ENCODE measurements around the gene CCHCR1.

CCHCR1 gene

DNA sequence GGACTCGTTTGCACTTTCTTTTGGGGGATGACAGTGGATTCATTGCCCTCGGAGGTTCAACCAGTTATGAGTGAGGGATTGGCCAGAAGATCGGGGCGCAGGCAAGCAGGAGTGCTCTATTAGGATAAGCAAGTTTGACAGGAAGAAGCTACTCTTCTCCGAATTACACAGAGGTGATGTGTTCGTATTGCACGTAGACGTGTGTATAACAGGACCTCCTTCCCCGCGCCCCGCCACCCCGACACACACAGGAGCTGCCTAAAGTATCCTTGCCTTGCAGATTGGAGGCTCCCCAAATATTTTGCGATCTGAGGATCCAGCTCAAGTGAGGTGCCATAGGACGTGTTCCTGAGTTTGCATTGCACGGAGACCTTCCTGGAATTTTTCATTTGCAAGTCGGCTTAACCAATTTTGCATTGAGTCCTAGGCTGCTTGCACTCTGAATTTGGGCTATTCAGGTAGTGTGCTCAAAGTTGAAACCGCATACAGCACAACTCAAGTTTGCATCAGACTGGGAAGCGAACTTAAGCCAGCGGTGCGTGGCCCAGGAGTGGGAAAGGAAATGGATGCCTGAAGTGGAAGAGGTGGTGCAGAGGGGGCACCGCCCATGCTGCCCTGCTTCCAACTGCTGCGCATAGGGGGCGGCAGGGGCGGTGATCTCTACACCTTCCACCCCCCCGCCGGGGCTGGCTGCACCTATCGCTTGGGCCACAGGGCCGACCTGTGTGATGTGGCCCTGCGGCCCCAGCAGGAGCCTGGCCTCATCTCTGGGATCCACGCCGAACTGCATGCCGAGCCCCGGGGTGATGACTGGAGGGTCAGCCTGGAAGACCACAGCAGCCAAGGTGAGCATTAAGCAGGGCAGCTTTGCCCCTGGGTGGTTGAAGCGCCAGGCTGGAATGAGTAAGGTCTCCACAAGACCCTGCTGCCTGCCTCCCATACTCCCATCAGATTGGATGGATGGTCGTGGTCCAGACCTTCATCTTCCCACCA, 1.6 kb upstream of the CCHCR1 start:
- DNase-seq: peak; percentile 65

DNA sequence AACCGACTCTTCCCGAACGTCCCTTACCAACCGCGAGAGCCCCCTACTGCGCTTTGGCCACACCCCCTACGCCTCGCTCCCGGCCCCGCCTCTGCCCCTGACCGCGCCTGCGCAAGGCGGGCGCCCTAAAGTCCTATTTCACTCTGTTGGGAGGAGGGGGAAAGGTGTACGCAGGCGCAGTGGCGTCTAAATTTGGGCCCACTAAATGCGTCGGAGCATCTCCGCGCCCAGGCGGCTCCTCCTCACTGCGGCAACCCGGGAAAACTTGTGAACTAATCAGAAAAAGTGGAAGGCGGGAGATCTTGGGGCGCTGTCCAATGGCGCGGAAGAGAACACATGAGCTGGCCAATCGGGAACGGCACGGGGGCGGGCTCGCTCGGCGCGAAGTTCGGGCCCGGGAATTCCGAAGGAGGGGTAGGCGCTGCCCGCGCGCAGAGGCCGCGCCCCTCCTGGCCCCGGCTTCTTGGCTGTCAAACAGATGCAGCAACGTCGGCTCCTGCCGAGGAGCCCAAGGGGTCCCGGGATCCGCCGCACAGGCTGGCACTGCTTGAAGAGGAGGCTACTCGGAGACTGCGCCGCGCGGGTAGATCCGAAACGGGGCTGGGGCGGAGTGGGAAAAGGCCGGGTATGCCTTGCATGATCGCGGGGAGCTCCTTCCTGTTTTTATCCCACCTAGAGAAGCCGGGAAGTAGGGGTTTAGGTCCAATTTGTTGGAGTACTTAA, 699 bp upstream of the CCHCR1 start, which contains the start of gene TCF19:
Gene TCF19 (plus strand): TSS at position 450 of the 723 bp plus-strand sequence. CDS start 881 bp downstream, outside the sequence.
- DNase-seq: peak; percentile 97

DNA sequence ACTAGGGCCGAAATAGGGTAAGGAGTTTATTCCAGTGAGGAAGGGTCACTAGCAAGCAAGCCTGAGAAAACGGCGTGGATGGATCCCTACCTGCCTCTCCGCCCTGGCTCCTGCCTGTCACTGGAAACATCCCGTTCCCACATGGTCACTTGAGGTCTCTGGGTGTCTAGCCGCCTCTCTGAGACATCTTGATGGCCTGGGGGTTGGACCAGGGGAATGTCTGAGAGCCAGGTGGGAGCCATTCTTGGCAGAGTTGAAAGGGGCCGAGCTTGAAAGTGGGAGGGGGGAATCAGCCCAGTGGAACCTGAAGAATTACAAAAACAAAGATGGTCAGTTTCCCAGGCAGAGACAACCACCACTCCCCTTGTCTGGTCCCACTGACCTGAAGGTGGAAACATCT, 961 bp downstream of the CCHCR1 start:
- no peak for DNase-seq

DNA sequence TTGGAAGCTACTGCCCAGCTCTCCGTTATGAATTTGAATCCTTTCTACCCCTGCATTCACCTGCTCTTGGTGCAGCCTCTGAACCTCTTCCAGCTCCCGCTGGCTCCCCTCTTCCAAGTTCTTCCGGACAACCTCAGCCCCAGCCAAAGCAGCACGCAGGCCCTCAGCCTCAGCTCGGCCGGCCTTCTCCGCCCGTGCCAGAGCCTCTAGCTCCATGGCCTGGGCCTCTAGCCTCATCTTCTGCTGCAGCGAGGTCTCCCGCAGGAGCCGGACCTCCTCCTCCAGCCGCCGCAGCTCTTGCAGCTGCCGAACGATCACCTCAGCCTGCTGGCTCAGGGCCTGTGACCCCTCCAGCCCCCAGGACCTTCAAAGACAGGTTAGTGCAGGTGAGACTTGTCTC, 3.2 kb downstream of the CCHCR1 start:
- no peak for DNase-seq

DNA sequence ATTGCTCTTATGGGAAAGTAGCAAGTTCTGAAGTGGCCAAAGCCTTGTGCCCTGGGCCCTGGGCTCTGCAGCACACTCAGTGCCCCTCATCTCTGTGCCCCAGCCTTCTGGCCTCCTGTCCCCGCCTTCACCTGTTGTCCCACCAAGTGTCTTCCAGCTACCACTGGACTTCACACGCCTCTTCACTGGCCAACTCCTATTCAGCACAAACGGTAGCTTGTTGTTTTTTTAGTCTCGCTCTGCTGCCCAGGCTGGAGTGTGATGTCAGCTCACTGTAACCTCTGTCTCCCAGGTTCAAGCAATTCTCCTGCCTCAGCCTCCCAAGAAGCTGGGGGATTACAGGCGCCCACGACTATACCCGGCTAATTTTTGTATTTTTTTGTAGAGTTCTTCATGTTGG, 4.8 kb downstream of the CCHCR1 start:
- no peak for DNase-seq

DNA sequence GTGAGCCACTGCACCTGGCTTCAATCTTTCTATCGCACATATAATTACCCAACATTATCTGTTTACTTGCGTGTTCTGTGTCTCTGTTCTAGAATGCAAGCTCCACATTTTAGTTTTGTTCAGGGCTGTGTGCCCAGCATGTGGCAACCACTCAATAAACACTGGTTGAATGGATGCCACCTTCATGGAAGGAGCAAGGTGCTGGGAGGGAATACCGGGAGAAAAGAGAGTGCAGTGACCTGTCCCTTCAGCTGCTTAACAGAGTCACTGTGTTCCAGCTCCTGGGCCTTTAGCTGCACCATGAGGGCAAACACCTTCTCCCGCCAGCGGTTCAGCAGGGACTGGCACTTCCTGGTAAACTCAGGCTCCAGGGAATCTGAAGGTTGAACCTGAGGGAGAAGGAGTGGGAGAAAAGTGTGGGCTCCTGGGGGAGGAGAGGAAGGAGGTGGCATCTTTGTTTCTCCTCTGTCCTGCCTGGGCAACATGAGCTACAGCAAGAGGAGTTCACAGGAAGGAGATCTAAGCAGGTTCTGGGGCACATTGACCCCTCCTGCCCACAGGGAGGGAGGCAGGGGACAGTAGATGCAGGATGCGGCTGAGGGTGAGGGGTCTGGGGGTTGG, 7.7 kb downstream of the CCHCR1 start:
- no peak for DNase-seq

DNA sequence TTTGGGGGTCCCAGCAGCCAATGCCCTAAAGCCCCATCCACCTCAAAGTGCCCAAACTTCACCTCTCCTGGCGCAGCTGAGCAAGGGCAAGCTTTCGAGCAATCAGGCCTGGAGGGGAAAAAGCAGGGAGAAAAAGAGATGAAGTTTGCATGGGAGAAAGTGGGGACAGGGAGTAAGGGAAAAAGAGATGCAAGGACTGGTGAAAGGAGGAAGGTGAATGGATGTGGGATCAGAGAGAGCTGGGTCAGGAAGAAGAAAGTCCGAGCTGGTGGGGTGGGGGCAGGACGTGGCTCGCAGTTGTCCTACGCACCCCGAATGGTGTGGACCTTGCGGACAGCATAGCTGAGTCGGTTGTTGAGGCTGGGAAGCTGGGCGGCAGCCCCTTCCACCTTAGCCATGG, 12.2 kb downstream of the CCHCR1 start:
- no peak for DNase-seq

DNA sequence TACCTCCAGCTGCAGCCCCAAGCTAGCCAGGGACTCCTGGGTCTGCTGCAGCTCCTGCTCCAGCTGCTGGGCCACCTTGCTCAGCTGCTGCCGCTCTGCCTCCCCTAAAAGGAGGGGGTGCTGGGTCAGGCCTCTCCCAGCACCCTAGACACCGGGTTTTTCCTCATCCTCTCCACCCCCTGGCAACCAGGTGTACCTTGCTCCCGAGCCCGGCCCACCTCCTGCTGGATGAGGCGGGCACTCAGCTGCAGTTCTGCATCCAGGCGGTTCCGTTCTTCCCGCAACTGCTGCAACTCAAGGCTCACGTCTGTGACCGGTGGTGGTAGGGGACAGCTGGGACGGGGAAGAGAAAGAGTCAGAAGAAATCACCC, 12.6 kb downstream of the CCHCR1 start:
- no peak for DNase-seq

DNA sequence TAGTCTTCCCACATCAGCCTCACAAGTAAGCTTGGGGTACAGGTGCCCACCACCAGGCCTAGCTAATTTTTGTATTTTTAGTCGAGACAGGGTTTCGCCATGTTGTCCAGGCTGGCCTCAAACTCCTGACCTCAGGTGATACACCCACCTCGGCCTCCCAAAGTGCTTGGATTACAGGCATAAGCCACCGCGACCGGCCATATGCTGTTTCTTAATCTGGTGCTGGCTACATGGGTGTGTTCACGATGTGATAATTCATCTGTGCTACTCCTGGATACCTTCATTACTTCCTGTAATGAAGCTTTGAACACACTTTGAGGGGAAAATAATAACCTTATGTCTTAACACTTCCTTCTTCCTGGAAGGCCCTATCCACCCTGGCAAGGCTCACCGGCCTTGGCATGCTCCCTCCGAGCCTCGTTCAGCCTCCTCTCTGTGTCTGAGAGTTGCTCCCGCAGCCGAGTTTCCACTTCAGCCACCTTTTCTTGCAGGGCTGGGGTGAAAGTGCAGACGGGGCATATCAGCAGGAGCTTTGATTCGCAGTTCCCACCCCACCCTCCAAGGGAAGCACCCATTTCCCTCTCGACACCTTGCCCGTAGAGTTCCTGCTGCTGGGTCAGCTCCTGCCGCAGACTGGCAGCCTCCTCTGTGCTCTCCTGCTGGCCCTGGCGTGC, 13.2 kb downstream of the CCHCR1 start:
- DNase-seq: no peak

DNA sequence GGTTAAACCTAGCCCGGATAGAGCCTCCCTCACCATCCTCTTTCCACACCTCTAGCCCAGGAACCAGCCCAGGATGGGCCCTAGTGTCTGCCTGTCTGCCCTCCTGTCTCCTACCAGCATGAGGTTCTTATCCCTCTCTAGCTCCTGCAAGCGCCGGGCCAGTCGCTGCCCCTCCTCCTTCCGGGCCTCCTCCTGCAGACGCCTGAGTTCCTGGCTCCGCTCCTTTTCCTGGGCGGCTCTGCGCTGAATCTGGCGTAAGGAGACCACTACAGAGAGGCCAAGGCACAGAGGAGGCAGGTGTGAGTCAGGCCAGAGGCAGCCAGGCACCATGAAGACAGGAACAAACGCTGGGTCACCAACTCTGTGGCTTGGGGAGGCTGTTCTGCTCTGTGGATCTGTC, 14.5 kb downstream of the CCHCR1 start:
- peak; percentile 71 for DNase-seq

DNA sequence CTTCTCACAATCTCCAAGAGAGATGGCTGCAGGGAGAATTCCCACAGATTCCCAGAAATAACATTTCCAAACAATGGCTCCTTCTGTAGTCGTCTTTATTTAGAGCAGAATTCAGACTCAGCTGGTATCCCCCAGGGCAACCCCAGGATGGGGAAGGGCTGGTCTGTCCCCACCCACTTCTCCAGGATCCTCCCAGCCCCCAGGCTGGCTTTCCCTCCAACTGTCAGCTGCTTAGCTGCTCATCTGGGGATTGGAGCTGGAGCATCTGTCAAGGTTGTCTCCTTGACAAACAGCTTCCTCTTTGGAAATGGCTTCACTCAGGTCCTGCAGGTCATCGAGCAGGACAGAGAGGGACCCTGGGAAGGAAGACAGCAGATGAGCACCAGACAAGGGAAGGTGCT, 15.2 kb downstream of the CCHCR1 start:
- no peak for DNase-seq

DNA sequence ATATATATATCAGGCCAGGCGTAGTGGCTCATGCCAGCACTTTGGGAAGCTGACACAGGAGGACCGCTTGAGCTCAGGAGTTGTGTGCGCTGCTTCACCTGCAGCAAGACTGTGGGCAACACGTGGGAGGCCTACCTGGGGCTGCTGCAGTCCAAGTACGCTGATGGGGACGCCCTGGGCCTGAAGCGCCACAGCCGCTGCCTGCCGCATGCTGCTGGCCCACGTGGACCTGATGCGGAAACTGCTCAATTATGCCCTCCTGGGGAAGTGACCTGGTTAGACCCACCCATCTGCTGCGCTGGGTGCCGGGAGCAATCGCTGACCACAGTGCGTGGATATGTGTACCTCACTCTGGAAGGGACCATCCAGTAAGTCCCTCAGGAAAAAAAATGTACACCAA, 17.0 kb downstream of the CCHCR1 start:
- no peak for DNase-seq

DNA sequence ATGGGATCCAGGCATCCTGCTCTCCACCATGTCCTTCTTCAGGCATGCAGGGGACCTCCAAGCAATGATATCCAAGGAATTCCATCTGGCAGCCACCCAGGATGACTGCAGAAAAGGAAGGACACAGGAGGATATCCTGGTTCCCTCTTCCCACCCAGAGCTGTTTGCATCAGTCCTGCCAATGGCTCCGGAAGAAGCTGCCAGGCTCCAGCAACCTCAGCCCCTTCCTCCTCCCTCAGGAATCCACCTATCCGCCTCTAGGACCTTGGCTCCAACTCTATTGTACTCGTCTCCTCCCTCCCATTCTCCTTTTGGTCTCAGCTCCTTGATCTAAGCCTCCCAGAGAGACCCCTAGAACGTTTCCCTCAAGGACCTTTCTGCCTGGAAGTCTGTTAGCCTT, 18.0 kb downstream of the CCHCR1 start:
- peak; percentile 62 for DNase-seq

DNA sequence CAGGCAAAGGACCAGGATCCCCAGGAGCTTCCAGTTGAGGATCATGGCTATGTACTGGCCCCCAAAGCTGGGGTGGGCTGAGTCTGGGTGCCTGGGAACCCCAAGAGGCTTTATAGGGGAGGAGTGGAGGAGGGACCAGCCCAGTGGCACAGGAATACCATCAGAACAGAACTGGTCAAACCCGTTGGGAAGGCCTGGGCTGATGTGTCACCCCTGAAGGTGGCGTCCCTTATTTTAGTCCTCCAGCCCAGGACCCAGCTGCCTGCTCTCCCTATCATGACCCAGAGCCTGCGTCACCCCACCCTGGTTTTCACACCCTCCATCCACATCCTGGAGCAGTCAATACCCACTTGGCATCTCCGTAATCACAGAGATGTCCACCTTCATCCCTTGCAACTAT, 18.6 kb downstream of the CCHCR1 start, which contains the start of gene PSORS1C2:
Gene PSORS1C2 (minus strand): TSS at position 85 of the 400 bp plus-strand sequence. CDS start 40 bp downstream, at position 45.
- no peak for DNase-seq

DNA sequence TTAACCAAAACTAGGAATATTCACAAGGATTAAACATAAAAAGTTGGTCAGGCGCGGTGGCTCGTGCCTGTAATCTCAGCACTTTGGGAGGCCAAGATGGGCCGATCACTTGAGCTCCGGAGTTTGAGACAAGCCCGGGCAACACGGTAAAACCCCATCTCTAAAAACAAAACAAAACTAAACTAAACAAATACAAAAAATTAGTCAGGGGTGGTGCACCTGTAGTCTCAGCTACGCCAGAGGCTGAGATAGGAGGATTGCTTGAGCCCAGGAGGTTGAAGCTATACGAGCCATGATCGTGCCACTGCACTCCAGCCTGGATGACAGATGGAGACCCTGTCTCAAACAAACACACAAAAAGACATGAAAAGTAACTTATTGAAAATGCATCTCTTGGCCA, 21.9 kb downstream of the CCHCR1 start:
- DNase-seq: no peak

DNA sequence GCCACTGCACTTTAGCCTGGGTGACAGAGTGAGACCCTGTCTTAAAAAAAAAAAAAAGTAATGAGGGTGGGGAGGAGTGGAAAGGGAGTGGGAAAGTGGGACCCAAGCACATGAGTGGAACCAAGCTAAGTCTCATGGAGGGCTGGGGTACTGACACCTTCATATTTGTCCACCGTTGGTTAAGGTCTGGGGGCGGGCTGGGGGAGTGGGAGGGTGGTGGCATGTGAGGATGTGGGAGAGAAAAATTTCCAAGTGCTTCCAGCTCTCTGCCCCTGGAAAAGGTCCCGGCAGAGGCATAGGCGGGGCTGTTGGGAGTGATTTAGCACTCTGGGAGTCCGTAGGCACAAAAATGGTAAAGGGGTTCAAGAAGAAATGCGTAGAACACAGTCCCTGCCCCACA, 24.8 kb downstream of the CCHCR1 start:
- no peak for DNase-seq

DNA sequence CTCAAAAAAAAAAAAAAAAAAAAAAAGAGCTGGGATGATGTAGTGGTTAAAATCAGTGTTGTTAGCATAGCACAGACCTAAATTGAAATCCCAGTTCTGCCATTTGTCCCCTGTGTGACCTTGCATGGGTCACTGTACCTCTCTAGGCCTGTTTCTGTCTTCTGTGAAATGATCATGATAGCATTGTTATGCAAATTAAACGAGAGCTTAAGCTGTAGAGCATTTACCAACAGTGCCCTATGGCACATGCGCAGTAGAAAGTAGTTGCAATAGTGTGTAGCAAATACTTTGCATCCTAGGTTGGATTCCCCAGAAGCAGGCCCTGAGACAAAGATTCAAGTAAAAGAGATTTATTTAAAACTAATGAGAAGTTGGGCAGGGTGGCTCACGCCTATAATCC, 26.0 kb downstream of the CCHCR1 start:
- DNase-seq: no peak

DNA sequence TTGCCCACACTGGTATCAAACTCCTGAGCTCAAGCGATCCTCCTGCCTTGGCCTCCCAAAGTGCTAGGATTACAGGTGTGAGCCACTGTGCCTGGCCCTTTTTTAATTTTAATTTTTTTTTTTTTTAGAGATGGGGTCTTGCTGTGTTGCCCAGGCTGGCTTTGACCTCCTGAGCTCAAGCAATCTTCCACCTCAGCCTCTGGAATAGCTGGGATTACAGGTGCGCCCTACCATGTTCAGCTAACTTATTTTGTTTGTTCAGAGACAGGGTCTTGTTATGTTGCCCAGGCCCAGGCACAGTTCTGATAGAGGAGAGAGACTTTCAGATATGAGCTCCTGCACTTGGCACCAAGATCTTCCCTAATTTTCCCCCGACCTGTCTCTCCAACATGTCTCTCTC, 26.9 kb downstream of the CCHCR1 start:
- DNase-seq: no peak

DNA sequence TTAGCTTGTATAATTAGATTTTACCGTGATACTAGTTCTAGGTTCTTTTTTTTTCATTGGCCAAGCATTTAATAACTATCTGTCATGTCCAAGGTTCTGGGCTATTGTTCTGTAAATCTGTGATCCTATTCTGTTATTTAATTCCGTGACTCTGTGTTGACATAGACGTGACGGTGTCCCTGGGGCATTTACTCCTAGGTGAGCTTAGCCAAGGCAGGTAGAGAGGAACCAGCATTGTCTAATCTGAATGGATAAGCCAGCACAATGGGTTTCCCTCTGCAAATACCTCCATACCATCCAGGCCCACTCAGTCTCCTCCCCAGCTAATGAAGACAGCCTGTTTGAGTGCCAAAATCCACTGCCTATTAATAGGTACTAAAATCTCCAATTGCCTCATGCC, 28.5 kb downstream of the CCHCR1 start:
- no peak for DNase-seq

DNA sequence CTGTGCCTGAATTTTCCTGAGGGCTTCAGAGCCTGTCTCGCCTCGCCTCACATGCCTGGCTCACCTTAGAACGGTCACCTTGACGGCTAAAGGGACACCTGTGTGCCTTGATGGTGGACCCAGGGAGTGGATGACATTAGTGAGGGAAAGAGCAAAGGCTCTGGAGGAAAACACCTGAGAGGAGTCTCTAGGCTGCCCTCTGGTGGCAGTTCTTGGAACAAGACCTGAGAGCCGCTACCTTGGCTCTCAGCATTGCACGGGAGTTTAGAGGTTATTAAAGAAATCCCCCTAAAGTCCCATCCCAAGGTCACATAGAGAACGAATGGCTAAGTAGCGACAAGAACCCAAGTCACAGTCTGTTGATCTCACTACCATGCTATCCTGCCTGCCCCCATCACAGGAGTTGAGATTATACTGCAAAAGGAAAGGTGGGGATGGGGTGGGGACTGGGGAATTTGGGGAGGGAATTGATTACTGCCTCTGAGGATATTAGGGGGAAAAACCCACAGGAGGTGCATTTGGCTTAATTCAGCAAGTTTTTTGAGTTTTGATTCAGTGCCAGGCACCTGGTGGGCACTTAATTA, 29.4 kb downstream of the CCHCR1 start:
- peak; percentile 52 for DNase-seq

DNA sequence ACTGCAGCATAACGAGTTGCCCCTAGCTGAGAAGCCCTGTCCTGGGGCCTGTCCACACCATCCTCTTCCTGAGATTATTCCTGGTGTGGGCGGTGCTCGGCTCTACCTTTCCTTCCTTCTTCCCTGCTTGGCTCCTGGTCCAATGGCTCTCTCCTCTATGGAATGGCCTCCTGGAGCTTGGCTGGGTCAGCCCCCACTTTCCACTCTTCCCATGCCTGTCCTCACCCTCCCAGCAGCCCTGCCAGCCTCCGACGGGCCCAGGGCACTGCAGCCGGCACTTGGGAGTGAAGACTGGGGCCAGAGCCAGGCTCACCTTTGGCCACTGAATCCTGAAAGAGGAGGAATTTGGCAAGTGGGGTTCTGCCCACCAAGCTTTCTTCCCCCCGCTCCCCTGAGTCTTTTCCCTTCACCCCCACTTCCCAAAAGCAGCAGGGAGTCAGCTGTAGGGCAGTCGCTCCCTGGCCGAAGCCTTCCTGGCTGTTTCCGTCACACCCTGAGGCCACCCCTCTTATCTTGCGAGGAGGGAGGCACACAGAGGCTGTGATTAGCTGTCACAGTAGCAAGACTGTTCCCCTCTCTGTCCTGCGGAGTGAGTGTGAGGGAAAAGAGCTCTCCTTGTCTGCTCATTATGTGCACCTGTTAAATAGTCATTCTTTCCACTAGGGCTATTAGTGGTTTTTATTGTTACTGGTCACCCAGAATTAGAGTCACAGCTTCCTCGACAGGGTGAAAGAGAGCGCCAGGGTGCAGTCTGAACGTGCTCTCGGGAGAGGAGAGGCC, 31.0 kb downstream of the CCHCR1 start:
- DNase-seq: no peak
